H9 (cell line): ENCODE results near the gene P2RY14. TPM values are rescaled to one million over a fixed set of nuclear protein-coding genes. Genes with fewer than 3 reads are reported as not detected.
A peak's percentile ranks its signal among the peaks of the same experiment; 100 is the strongest.

Experiments used
- DNase-seq: peaks from one replicate; pipeline ENCODE4 v3.0.0-alpha.2; 2017
- H2AFZ ChIP-seq: one replicate; pipeline ENCODE4 v1.6.1; 2013; ENCODE audit warnings: mild to moderate bottlenecking, low read length, control low read depth, moderate library complexity
- H2AK5ac ChIP-seq: 2 replicates; pipeline ENCODE4 v1.6.1; 2013; ENCODE audit warnings: low read length, control low read depth, mixed read lengths; ENCODE audit not compliant: insufficient read length
- H2BK120ac ChIP-seq: one replicate; pipeline ENCODE4 v1.6.1; 2013; ENCODE audit warnings: low read depth, mild to moderate bottlenecking, low read length, control low read depth, inconsistent platforms; ENCODE audit not compliant: poor library complexity, severe bottlenecking
- H2BK12ac ChIP-seq: 2 replicates; pipeline ENCODE4 v1.6.1; 2013; ENCODE audit warnings: low read length, control low read depth, mixed read lengths, low read depth; ENCODE audit not compliant: insufficient read length
- H2BK15ac ChIP-seq: 2 replicates; pipeline ENCODE4 v1.6.1; 2013; ENCODE audit warnings: low read depth, low read length, control low read depth
- H2BK20ac ChIP-seq: one replicate; pipeline ENCODE4 v1.6.1; 2013; ENCODE audit warnings: low read depth, mild to moderate bottlenecking, low read length, control low read depth, inconsistent platforms; ENCODE audit not compliant: poor library complexity, severe bottlenecking
- H2BK5ac ChIP-seq: 2 replicates; pipeline ENCODE4 v1.6.1; 2013; ENCODE audit warnings: low read length, control low read depth, mixed read lengths; ENCODE audit not compliant: insufficient read length
- H3K14ac ChIP-seq: 2 replicates; pipeline ENCODE4 v1.6.1; 2013; ENCODE audit warnings: low read length, control low read depth; ENCODE audit not compliant: insufficient read depth
- H3K18ac ChIP-seq: 2 replicates; pipeline ENCODE4 v1.6.1; 2013; ENCODE audit warnings: low read depth, mild to moderate bottlenecking, mixed read lengths, low read length, control low read depth; ENCODE audit not compliant: insufficient read length
- H3K23ac ChIP-seq: 2 replicates; pipeline ENCODE4 v1.6.1; 2013; ENCODE audit warnings: low read length, control low read depth, mixed read lengths, low read depth; ENCODE audit not compliant: insufficient read length
- H3K23me2 ChIP-seq: 2 replicates; pipeline ENCODE4 v1.6.1; 2013; ENCODE audit warnings: low read depth, mild to moderate bottlenecking, mixed read lengths, low read length, control low read depth; ENCODE audit not compliant: insufficient read length, poor library complexity, severe bottlenecking
- H3K27ac ChIP-seq: 2 replicates; pipeline ENCODE4 v1.5.1; 2013; ENCODE audit warnings: low read length, control low read depth, mixed read lengths, low read depth; ENCODE audit not compliant: insufficient read length
- H3K27me3 ChIP-seq: 2 replicates; pipeline ENCODE4 v1.6.1; 2013; ENCODE audit warnings: low read length, control low read depth, inconsistent platforms; ENCODE audit not compliant: insufficient read depth
- H3K4ac ChIP-seq: 2 replicates; pipeline ENCODE4 v1.6.1; 2013; ENCODE audit warnings: low read depth, mild to moderate bottlenecking, control low read depth, inconsistent platforms, low read length, moderate library complexity
- H3K4me1 ChIP-seq: 2 replicates; pipeline ENCODE4 v1.6.1; 2013; ENCODE audit warnings: low read length, control low read depth, inconsistent platforms; ENCODE audit not compliant: insufficient read depth
- H3K4me2 ChIP-seq: 2 replicates; pipeline ENCODE4 v1.6.1; 2013; ENCODE audit warnings: low read length, control low read depth, mixed read lengths; ENCODE audit not compliant: insufficient read length, insufficient read depth
- H3K56ac ChIP-seq: 2 replicates; pipeline ENCODE4 v1.6.1; 2013; ENCODE audit warnings: low read depth, mild to moderate bottlenecking, mixed read lengths, low read length, control low read depth; ENCODE audit not compliant: insufficient read length
- H3K79me1 ChIP-seq: 2 replicates; pipeline ENCODE4 v1.6.1; 2013; ENCODE audit warnings: low read depth, mild to moderate bottlenecking, moderate library complexity, low read length, control low read depth, inconsistent platforms; ENCODE audit not compliant: insufficient read depth, poor library complexity, severe bottlenecking
- H3K79me2 ChIP-seq: 2 replicates; pipeline ENCODE4 v1.6.1; 2013; ENCODE audit warnings: low read length, control low read depth, inconsistent platforms; ENCODE audit not compliant: insufficient read depth
- H3K9ac ChIP-seq: 2 replicates; pipeline ENCODE4 v1.6.1; 2013; ENCODE audit warnings: low read length, control low read depth, mixed read lengths; ENCODE audit not compliant: insufficient read length; ENCODE audit errors: extremely low read depth
- H3K9me3 ChIP-seq: one replicate; pipeline ENCODE4 v1.6.1; 2013; ENCODE audit warnings: low read depth, low read length, inconsistent platforms; ENCODE audit not compliant: control insufficient read depth
- H3T11ph ChIP-seq: one replicate; pipeline ENCODE4 v1.6.1; 2013; ENCODE audit warnings: mild to moderate bottlenecking, low read length, control low read depth, inconsistent platforms
- H4K20me1 ChIP-seq: one replicate; pipeline ENCODE4 v1.6.1; 2013; ENCODE audit not compliant: control insufficient read depth, insufficient read length, insufficient read depth
- H4K5ac ChIP-seq: 2 replicates; pipeline ENCODE4 v1.6.1; 2013; ENCODE audit warnings: low read depth, mild to moderate bottlenecking, mixed read lengths, low read length, control low read depth; ENCODE audit not compliant: insufficient read length
- H4K8ac ChIP-seq: replicated peaks from 2 replicates; pipeline ENCODE4 v1.6.1; 2013; ENCODE audit warnings: low read length, control low read depth, mixed read lengths, low read depth; ENCODE audit not compliant: insufficient read length
- H4K91ac ChIP-seq: 2 replicates; pipeline ENCODE4 v1.6.1; 2013; ENCODE audit warnings: low read depth, mild to moderate bottlenecking, moderate library complexity, mixed read lengths, low read length, control low read depth; ENCODE audit not compliant: insufficient read length
- H3K27ac Mint-ChIP-seq, 3 experiments: 2 replicates in 2 of 3; 3 replicates in 1 of 3; pipeline ENCODE4 v1.8.0; 2020 to 2021; ENCODE audit warnings: mixed read lengths in 3 of 3, mild to moderate bottlenecking in 1 of 3, moderate library complexity in 1 of 3
- H3K27me3 Mint-ChIP-seq: 2 replicates; pipeline ENCODE4 v1.8.0; 2021; ENCODE audit warnings: low read depth, mild to moderate bottlenecking, moderate library complexity, mixed read lengths
- H3K36me3 Mint-ChIP-seq, 3 experiments: 2 replicates in 2 of 3; 3 replicates in 1 of 3; pipeline ENCODE4 v1.8.0; 2020 to 2021; ENCODE audit warnings: low read depth in 3 of 3, mixed read lengths in 3 of 3; ENCODE audit not compliant: insufficient read depth in 1 of 3
- H3K4me1 Mint-ChIP-seq, 2 experiments: 2 replicates each; pipeline ENCODE4 v1.8.0; 2020; ENCODE audit warnings: mixed read lengths in 2 of 2
- H3K4me3 Mint-ChIP-seq, 2 experiments: 2 replicates in 1 of 2; 3 replicates in 1 of 2; pipeline ENCODE4 v1.8.0; 2020 to 2021; ENCODE audit warnings: mild to moderate bottlenecking in 2 of 2, mixed read lengths in 2 of 2, moderate library complexity in 1 of 2
- H3K9me3 Mint-ChIP-seq, 2 experiments: 2 replicates in 1 of 2; 3 replicates in 1 of 2; pipeline ENCODE4 v1.8.0; 2020; ENCODE audit warnings: mild to moderate bottlenecking in 2 of 2, mixed read lengths in 2 of 2, moderate library complexity in 1 of 2
- WGBS: extraction: QIAGEN DNeasy Blood & Tissue Kit; methylation state at CpG from one replicate; pipeline ENCODE4 v1.1.7; 2013; ENCODE audit warnings: missing lambda C conversion rate, low lambda C conversion rate, mixed read lengths; ENCODE audit not compliant: insufficient read length; ENCODE audit errors: extremely low coverage; 5-methylcytosine and 5-hydroxymethylcytosine counted together
- total RNA-seq: library from RNA; stranded (reverse); gene quantifications from 2 replicates; pipeline ENCODE4 v1.2.1, GENCODE V29; 2021
- TF ChIP-seq, protein P1 (sequence below): fragments of 200-600 bp; sonication (generic); conservative IDR thresholded peaks from 3 replicates; pipeline ENCODE4 v1.8.0; 2021; ENCODE audit warnings: antibody characterized with exemption, mild to moderate bottlenecking

The P2RY14 gene
- total RNA-seq, 1 experiment from 2014 or later = not detected

- no peak for DNase-seq
- no peaks in the 10 kb centered on the region for H3K27me3 Mint-ChIP-seq
- H3T11ph ChIP-seq = no peak overlapping the region
- no peak overlapping the region for H2BK120ac ChIP-seq
- H3K23ac ChIP-seq = no peak overlapping the region
- H3K4me1 Mint-ChIP-seq = peaks cover 43 to 45% of the 10 kb centered on the region in 2 experiments
- H2BK5ac ChIP-seq = no peak overlapping the region
- H2AK5ac ChIP-seq = no peak overlapping the region
- H2BK15ac ChIP-seq = no peak overlapping the region
- TF ChIP-seq, protein P1, sequence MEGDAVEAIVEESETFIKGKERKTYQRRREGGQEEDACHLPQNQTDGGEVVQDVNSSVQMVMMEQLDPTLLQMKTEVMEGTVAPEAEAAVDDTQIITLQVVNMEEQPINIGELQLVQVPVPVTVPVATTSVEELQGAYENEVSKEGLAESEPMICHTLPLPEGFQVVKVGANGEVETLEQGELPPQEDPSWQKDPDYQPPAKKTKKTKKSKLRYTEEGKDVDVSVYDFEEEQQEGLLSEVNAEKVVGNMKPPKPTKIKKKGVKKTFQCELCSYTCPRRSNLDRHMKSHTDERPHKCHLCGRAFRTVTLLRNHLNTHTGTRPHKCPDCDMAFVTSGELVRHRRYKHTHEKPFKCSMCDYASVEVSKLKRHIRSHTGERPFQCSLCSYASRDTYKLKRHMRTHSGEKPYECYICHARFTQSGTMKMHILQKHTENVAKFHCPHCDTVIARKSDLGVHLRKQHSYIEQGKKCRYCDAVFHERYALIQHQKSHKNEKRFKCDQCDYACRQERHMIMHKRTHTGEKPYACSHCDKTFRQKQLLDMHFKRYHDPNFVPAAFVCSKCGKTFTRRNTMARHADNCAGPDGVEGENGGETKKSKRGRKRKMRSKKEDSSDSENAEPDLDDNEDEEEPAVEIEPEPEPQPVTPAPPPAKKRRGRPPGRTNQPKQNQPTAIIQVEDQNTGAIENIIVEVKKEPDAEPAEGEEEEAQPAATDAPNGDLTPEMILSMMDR = no peak
- H3K4ac ChIP-seq = no peak overlapping the region
- H3K4me1 ChIP-seq = peaks cover 11% of the 10 kb centered on the region; the same call in 1 of the 2 replicates
- no peak overlapping the region for H2AFZ ChIP-seq
- H3K4me2 ChIP-seq = no peak overlapping the region
- no peak overlapping the region for H3K4me3 Mint-ChIP-seq
- no CpG with 5 or more reads among the region's 2 CpGs for WGBS
- no peaks in the 10 kb centered on the region for H3K79me2 ChIP-seq
- H4K20me1 ChIP-seq = no peaks in the 10 kb centered on the region
- H3K14ac ChIP-seq = no peak overlapping the region
- no peaks in the 10 kb centered on the region for H3K79me1 ChIP-seq
- H3K27ac Mint-ChIP-seq = peak overlapping the region in 1 of 3 experiments; percentile 38; a peak in 2 of 7 replicates
- H3K9me3 Mint-ChIP-seq = no peaks in the 10 kb centered on the region
- H3K27ac ChIP-seq = no peak overlapping the region
- no peak overlapping the region for H3K9ac ChIP-seq
- H2BK20ac ChIP-seq = no peak overlapping the region
- no peaks in the 10 kb centered on the region for H3K36me3 Mint-ChIP-seq
- H4K8ac ChIP-seq = no peak overlapping the region
- H4K91ac ChIP-seq = no peak overlapping the region
- H3K18ac ChIP-seq = no peak overlapping the region
- no peak overlapping the region for H3K56ac ChIP-seq
- H3K23me2 ChIP-seq = no peaks in the 10 kb centered on the region
- H3K27me3 ChIP-seq = no peaks in the 10 kb centered on the region
- no peaks in the 10 kb centered on the region for H3K9me3 ChIP-seq
- H4K5ac ChIP-seq = no peak overlapping the region
- H2BK12ac ChIP-seq = no peak overlapping the region
These were observed 31.2 kb upstream of the P2RY14 start for GRCh38 chr3:151309566-151309965.
